Activated naive CD4-positive, alpha-beta T cell treated with anti-CD3 and anti-CD28 coated beads, Interleukin-2, amount 10 ng/mL, durations not matched to agents 7 days and 5 days (primary cell): ENCODE results near the gene LAMTOR4.

Source experiments
- CTCF ChIA-PET: fragments of 350-600 bp; sonication (Branson Sonifier 250); formaldehyde crosslinking; loops from one replicate; lab custom pipeline; 2021; ENCODE audit warnings: antibody characterized with exemption; lab: Charles Lee
- DNase-seq: peaks from one replicate; pipeline ENCODE4 v3.0.0-alpha.2; 2020
- H3K27ac Mint-ChIP-seq: one replicate; pipeline ENCODE4 v1.8.0; 2021; ENCODE audit warnings: mild to moderate bottlenecking, moderate library complexity, mixed read lengths
- H3K27me3 Mint-ChIP-seq: one replicate; pipeline ENCODE4 v1.8.0; 2021; ENCODE audit warnings: mild to moderate bottlenecking, mixed read lengths
- H3K36me3 Mint-ChIP-seq: one replicate; pipeline ENCODE4 v1.8.0; 2021; ENCODE audit warnings: mixed read lengths
- H3K4me1 Mint-ChIP-seq: one replicate; pipeline ENCODE4 v1.8.0; 2021; ENCODE audit warnings: mixed read lengths
- H3K4me3 Mint-ChIP-seq: one replicate; pipeline ENCODE4 v1.8.0; 2021; ENCODE audit warnings: mild to moderate bottlenecking, moderate library complexity, mixed read lengths
- H3K9me3 Mint-ChIP-seq: one replicate; pipeline ENCODE4 v1.8.0; 2021; ENCODE audit warnings: mixed read lengths

LAMTOR4 gene

GRCh38 chr7:100148559-100149328 is at the start of gene LAMTOR4:
Gene LAMTOR4, plus strand, starts transcription at chr7:100148918. Its CDS starts 55 bp downstream, at chr7:100148973.
- Mint-ChIP-seq H3K9me3 (no peaks in the 10 kb centered on the region), H3K27me3 (no peaks in the 10 kb centered on the region), H3K27ac (peak within 1 kb of the TSS; percentile 90), H3K4me3 (peak within 1 kb of the TSS; percentile 96), H3K4me1 (peaks cover 48% of the 10 kb centered on the region), H3K36me3 (peaks cover 33% of the 10 kb centered on the region)
- CTCF ChIA-PET = interaction anchor here (1.0 to 2.7 kb wide), 3 partner anchors 11 to 69 kb away, joined by 3 to 13 read pairs (median 9); partner anchors contain the start of gene GAL3ST4
- DNase-seq = peak; percentile 99

GRCh38 chr7:100099452-100099851 is 49.3 kb upstream of the LAMTOR4 start:
- CTCF ChIA-PET = no interaction called here
- Mint-ChIP-seq H3K4me3 (peak overlapping the region; percentile 81), H3K27ac (peak overlapping the region; percentile 93), H3K9me3 (no peaks in the 10 kb centered on the region), H3K36me3 (peaks cover 64% of the 10 kb centered on the region), H3K4me1 (peaks cover 51% of the 10 kb centered on the region), H3K27me3 (peaks cover 6% of the 10 kb centered on the region)
- DNase-seq = no peak

- peaks cover 46% of the 10 kb centered on the region for H3K4me1 Mint-ChIP-seq
- peak overlapping the region; percentile 81 for H3K4me3 Mint-ChIP-seq
- H3K36me3 Mint-ChIP-seq = peaks cover 60% of the 10 kb centered on the region
- DNase-seq = peak; percentile 88
- peak overlapping the region; percentile 93 for H3K27ac Mint-ChIP-seq
- no peaks in the 10 kb centered on the region for H3K9me3 Mint-ChIP-seq
- H3K27me3 Mint-ChIP-seq = peaks cover 6% of the 10 kb centered on the region
- CTCF ChIA-PET = interaction anchor here (1.1 to 2.2 kb wide), 4 partner anchors 11 to 32 kb away, joined by 3 to 7 read pairs (median 3); no protein-coding TSS in a partner anchor
Measured at GRCh38 chr7:100100420-100101015, 48.2 kb upstream of the LAMTOR4 start.

GRCh38 chr7:100101016-100101862 is 47.5 kb upstream of the LAMTOR4 start, which contains the start of the genes AP4M1 and MCM7:
Gene AP4M1, plus strand, starts transcription at chr7:100101643. Its CDS starts 72 bp downstream, at chr7:100101715.
Gene MCM7, minus strand, starts transcription at chr7:100101397. Its CDS starts 103 bp downstream, at chr7:100101294.
- H3K36me3 Mint-ChIP-seq = peaks cover 56% of the 10 kb centered on the region
- no peaks in the 10 kb centered on the region for H3K9me3 Mint-ChIP-seq
- DNase-seq = peak; percentile 98
- peaks cover 6% of the 10 kb centered on the region for H3K27me3 Mint-ChIP-seq
- H3K4me3 Mint-ChIP-seq = peak within 1 kb of the TSS; percentile 81
- peak within 1 kb of the TSS; percentile 93 for H3K27ac Mint-ChIP-seq
- peaks cover 46% of the 10 kb centered on the region for H3K4me1 Mint-ChIP-seq
- CTCF ChIA-PET = interaction anchor here (0.6 to 2.2 kb wide), 6 partner anchors 12 to 32 kb away, joined by 3 to 7 read pairs (median 3); no protein-coding TSS in a partner anchor

GRCh38 chr7:100102950-100103840 is 45.5 kb upstream of the LAMTOR4 start:
- CTCF ChIA-PET = interaction anchor here (0.9 kb wide), 1 partner anchor 17 kb away, joined by 3 read pairs; no protein-coding TSS in a partner anchor
- Mint-ChIP-seq H3K27ac (peak overlapping the region; percentile 61), H3K27me3 (peaks cover 6% of the 10 kb centered on the region), H3K4me1 (peaks cover 35% of the 10 kb centered on the region), H3K9me3 (no peaks in the 10 kb centered on the region), H3K4me3 (peak overlapping the region; percentile 81), H3K36me3 (peaks cover 54% of the 10 kb centered on the region)
- no peak for DNase-seq

GRCh38 chr7:100105534-100105933 is 43.2 kb upstream of the LAMTOR4 start:
- CTCF ChIA-PET = no interaction called here
- H3K27me3 Mint-ChIP-seq = peaks cover 6% of the 10 kb centered on the region
- H3K36me3 Mint-ChIP-seq = peaks cover 45% of the 10 kb centered on the region

GRCh38 chr7:100106633-100107032 is 42.1 kb upstream of the LAMTOR4 start:
- Mint-ChIP-seq H3K27me3 (no peaks in the 10 kb centered on the region), H3K27ac (no peak overlapping the region), H3K4me3 (no peak overlapping the region), H3K4me1 (peaks cover 14% of the 10 kb centered on the region), H3K36me3 (peaks cover 51% of the 10 kb centered on the region), H3K9me3 (no peaks in the 10 kb centered on the region)
- no peak for DNase-seq
- CTCF ChIA-PET = no interaction called here

More at GRCh38 chr7:100105534-100105933, 43.2 kb upstream of the LAMTOR4 start:
- H3K4me1 Mint-ChIP-seq = peaks cover 14% of the 10 kb centered on the region
- DNase-seq = no peak
- H3K9me3 Mint-ChIP-seq = no peaks in the 10 kb centered on the region
- no peak overlapping the region for H3K4me3 Mint-ChIP-seq
- peak overlapping the region; percentile 33 for H3K27ac Mint-ChIP-seq

- no peak overlapping the region for H3K27ac Mint-ChIP-seq
- peaks cover 54% of the 10 kb centered on the region for H3K36me3 Mint-ChIP-seq
- H3K9me3 Mint-ChIP-seq = no peaks in the 10 kb centered on the region
- CTCF ChIA-PET = no interaction called here
- no peak overlapping the region for H3K4me3 Mint-ChIP-seq
- DNase-seq = no peak
- peaks cover 14% of the 10 kb centered on the region for H3K4me1 Mint-ChIP-seq
- H3K27me3 Mint-ChIP-seq = no peaks in the 10 kb centered on the region
Measured at GRCh38 chr7:100107125-100107737, 41.5 kb upstream of the LAMTOR4 start.

GRCh38 chr7:100107890-100108289 is 40.8 kb upstream of the LAMTOR4 start:
- H3K9me3 Mint-ChIP-seq = no peaks in the 10 kb centered on the region
- H3K36me3 Mint-ChIP-seq = peaks cover 56% of the 10 kb centered on the region
- H3K4me1 Mint-ChIP-seq = peaks cover 8% of the 10 kb centered on the region
- DNase-seq = no peak
- CTCF ChIA-PET = no interaction called here
- peak overlapping the region; percentile 52 for H3K27ac Mint-ChIP-seq
- no peaks in the 10 kb centered on the region for H3K27me3 Mint-ChIP-seq
- no peak overlapping the region for H3K4me3 Mint-ChIP-seq

- Mint-ChIP-seq H3K27me3 (no peaks in the 10 kb centered on the region), H3K4me1 (no peaks in the 10 kb centered on the region), H3K9me3 (no peaks in the 10 kb centered on the region), H3K36me3 (peaks cover 57% of the 10 kb centered on the region), H3K4me3 (no peak overlapping the region), H3K27ac (no peak overlapping the region)
- DNase-seq = no peak
- CTCF ChIA-PET = interaction anchor here (0.6 kb wide), 1 partner anchor 705 kb away, joined by 3 read pairs; no protein-coding TSS in a partner anchor
Measured at GRCh38 chr7:100109521-100110163, 39.1 kb upstream of the LAMTOR4 start.

- CTCF ChIA-PET = interaction anchor here (0.6 to 1.3 kb wide), 2 partner anchors 24 to 132 kb away, joined by 3 to 6 read pairs; no protein-coding TSS in a partner anchor
- Mint-ChIP-seq H3K4me3 (no peak overlapping the region), H3K27me3 (no peaks in the 10 kb centered on the region), H3K36me3 (peaks cover 54% of the 10 kb centered on the region), H3K27ac (no peak overlapping the region), H3K4me1 (no peaks in the 10 kb centered on the region), H3K9me3 (no peaks in the 10 kb centered on the region)
- no peak for DNase-seq
Measured at GRCh38 chr7:100111156-100111555, 37.6 kb upstream of the LAMTOR4 start.

- no peaks in the 10 kb centered on the region for H3K4me1 Mint-ChIP-seq
- no peak for DNase-seq
- H3K36me3 Mint-ChIP-seq = peaks cover 50% of the 10 kb centered on the region
- CTCF ChIA-PET = interaction anchor here (0.6 to 1.3 kb wide), 2 partner anchors 23 to 132 kb away, joined by 3 to 6 read pairs; no protein-coding TSS in a partner anchor
- peak overlapping the region; percentile 28 for H3K27ac Mint-ChIP-seq
- no peak overlapping the region for H3K4me3 Mint-ChIP-seq
- no peaks in the 10 kb centered on the region for H3K27me3 Mint-ChIP-seq
- no peaks in the 10 kb centered on the region for H3K9me3 Mint-ChIP-seq
Measured at GRCh38 chr7:100111914-100112313, 36.8 kb upstream of the LAMTOR4 start.
